ENCODE results near the gene ARHGAP45.

The ARHGAP45 gene, protein sequence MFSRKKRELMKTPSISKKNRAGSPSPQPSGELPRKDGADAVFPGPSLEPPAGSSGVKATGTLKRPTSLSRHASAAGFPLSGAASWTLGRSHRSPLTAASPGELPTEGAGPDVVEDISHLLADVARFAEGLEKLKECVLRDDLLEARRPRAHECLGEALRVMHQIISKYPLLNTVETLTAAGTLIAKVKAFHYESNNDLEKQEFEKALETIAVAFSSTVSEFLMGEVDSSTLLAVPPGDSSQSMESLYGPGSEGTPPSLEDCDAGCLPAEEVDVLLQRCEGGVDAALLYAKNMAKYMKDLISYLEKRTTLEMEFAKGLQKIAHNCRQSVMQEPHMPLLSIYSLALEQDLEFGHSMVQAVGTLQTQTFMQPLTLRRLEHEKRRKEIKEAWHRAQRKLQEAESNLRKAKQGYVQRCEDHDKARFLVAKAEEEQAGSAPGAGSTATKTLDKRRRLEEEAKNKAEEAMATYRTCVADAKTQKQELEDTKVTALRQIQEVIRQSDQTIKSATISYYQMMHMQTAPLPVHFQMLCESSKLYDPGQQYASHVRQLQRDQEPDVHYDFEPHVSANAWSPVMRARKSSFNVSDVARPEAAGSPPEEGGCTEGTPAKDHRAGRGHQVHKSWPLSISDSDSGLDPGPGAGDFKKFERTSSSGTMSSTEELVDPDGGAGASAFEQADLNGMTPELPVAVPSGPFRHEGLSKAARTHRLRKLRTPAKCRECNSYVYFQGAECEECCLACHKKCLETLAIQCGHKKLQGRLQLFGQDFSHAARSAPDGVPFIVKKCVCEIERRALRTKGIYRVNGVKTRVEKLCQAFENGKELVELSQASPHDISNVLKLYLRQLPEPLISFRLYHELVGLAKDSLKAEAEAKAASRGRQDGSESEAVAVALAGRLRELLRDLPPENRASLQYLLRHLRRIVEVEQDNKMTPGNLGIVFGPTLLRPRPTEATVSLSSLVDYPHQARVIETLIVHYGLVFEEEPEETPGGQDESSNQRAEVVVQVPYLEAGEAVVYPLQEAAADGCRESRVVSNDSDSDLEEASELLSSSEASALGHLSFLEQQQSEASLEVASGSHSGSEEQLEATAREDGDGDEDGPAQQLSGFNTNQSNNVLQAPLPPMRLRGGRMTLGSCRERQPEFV

DNA sequence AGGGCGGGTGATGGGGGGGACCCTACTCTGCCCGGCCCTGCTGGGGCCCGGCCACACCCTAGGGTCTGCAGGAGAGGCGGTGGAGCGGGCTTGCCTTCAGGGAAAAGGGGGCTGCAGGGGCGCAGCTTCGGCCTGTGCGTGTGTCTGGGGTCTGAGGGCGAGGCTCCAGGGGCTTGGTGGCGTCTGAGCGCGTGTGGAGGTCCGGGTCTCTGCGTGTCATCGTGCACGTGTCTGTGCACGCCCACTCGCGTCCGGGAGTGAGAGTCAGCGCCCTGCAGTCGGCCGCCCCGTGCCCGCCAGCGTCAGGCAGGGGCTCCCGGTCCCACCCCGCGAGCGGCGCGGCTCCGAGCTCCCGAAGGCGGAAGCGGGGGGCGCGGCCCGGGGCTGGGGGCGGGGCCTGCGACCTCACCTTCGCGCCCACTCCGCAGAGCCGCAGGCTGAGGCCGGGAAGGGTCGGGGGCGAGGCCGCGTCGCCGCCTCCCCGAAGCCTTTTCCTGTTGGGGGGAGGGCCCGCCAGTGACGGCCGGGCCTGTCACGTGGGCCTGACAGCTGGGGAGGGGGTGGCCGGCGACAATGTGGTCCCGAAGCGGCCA lies at the start of gene ARHGAP45:
ARHGAP45 (plus strand) TSS at position 420 of the 593 bp plus-strand sequence. CDS start 239 bp downstream, outside the sequence.
- no peak for DNase-seq (ENCODE audit: low read depth, low spot score)
- H3K27ac ChIP-seq, result no peak within 1 kb of the TSS

DNA sequence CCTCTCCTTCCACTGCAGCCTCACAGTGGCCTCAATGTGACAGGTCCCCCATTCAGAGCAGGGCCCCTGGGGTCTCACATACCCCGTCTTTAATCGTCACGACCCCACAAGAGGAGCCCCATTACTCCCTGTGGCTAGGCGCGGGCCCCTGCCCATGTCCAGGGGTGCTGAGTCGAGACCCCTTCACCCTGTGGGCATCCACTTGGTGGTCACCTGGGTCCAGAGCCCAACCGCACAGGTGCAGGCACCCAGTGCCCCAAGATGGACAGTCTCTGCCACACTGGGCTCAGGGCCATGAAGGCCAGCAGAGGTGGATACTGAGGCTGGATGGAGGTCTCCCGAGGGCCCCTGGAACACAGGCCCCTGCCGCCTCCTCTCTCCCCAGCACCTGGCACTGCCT lies 49.1 kb upstream of the ARHGAP45 start:
- peak overlapping the region; percentile 41 for H3K9ac ChIP-seq (ENCODE audit: insufficient read length)
- H3K27ac ChIP-seq, result no peak overlapping the region
- H3K9me3 ChIP-seq (ENCODE audit: low read depth, low read length), result no peaks in the 10 kb centered on the region
- no peak for DNase-seq (ENCODE audit: low read depth, low spot score)
- no peak for TF ChIP-seq FOXP2 (optimal IDR thresholded peaks at IDR 0.05; ENCODE audit: control extremely low read depth, extremely low read length, insufficient read depth)
- TF ChIP-seq POLR2AphosphoS5 (IDR thresholded peaks at IDR 0.05; ENCODE audit: borderline replicate concordance, low read depth, low read length), result no peak
- no peak for TF ChIP-seq EZH2 (IDR thresholded peaks at IDR 0.05)
- 0 out of 2 replicates have a peak overlapping the region, but pooled peaks have one; percentile 22 for H3K4me3 ChIP-seq
- H3K36me3 ChIP-seq (ENCODE audit: insufficient read depth, low read length), result peaks cover 4% of the 10 kb centered on the region; the same call in 1 of the 2 replicates

More for the DNA sequence above, at the start of gene ARHGAP45:
- Histone ChIP-seq H3K4me3 (peak within 1 kb of the TSS; percentile 85), H3K9ac (ENCODE audit: insufficient read length) (peak within 1 kb of the TSS; percentile 37), H3K36me3 (ENCODE audit: insufficient read depth, low read length) (no peaks in the 10 kb centered on the region), H3K9me3 (ENCODE audit: low read depth, low read length) (no peaks in the 10 kb centered on the region)
- TF ChIP-seq FOXP2 (optimal IDR thresholded peaks at IDR 0.05; ENCODE audit: control extremely low read depth, extremely low read length, insufficient read depth) (no peak), POLR2AphosphoS5 (IDR thresholded peaks at IDR 0.05; ENCODE audit: borderline replicate concordance, low read depth, low read length) (no peak), EZH2 (IDR thresholded peaks at IDR 0.05) (no peak)

DNA sequence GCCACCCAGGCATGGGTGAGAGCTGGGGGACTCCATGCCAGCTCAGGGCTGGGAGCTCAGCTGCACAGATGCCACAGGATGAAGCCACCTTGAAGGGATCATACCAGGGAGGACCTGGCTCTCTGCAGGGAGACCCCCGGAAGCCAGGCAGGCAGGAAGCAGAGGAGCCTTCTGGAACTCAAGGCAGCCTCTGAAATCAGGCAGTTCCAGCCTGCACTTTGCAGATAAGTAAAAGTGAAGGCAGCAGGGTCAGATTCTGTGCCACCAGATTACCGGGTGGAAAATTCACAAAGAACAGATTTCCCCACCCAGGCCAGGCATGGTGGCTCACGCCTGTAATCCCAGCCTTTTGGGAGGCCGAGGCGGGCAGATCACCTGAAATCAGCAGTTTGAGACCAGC lies 48.6 kb upstream of the ARHGAP45 start:
- H3K9me3 ChIP-seq (ENCODE audit: low read depth, low read length), result no peaks in the 10 kb centered on the region
- H3K9ac ChIP-seq (ENCODE audit: insufficient read length), result peak overlapping the region; percentile 8
- DNase-seq (ENCODE audit: low read depth, low spot score), result no peak
- 0 out of 2 replicates have a peak overlapping the region, but pooled peaks have one; percentile 22 for H3K4me3 ChIP-seq
- no peak for TF ChIP-seq POLR2AphosphoS5 (IDR thresholded peaks at IDR 0.05; ENCODE audit: borderline replicate concordance, low read depth, low read length)
- no peak for TF ChIP-seq EZH2 (IDR thresholded peaks at IDR 0.05)
- no peaks in the 10 kb centered on the region; the same call in 1 of the 2 replicates for H3K36me3 ChIP-seq (ENCODE audit: insufficient read depth, low read length)
- H3K27ac ChIP-seq, result peak overlapping the region; percentile 25; the same call in 1 of the 2 replicates

DNA sequence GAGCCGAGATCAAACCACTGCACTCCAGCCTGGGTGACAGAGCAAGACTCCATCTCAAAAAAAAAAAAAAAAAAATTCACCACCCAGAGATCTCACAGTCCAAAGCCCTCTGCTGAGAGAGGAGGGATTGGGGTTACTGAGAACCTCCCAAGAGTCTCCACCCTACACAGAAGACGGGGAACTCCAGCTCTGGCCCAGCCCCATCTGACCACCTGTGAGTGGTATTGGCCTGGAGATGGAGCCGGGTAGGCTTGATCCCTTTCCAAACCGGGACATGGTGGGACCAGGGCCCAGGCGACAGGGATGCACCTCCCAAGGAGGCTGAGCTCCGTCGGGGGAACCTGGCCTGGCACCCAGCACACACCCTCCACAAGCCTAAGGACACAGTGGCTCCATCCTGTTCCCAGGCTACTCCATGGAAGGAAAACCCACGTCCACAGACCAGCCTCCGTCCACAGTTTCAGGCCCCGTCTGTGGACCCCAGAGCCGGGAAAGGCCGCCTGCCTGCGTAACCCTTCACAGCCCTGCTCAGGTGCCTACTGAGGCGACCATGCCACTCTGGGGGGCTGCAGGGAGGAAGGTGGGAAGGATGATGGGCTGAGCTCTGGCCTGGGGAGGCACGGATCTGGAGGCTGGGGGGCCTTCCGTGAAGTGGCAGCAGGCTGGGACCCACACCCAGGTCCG lies 47.9 kb upstream of the ARHGAP45 start:
- Histone ChIP-seq H3K9ac (ENCODE audit: insufficient read length) (peak overlapping the region; percentile 97), H3K9me3 (ENCODE audit: low read depth, low read length) (no peaks in the 10 kb centered on the region), H3K36me3 (ENCODE audit: insufficient read depth, low read length) (no peaks in the 10 kb centered on the region; the same call in 1 of the 2 replicates), H3K27ac (no peak overlapping the region; the same call in 1 of the 2 replicates), H3K4me3 (peak overlapping the region; percentile 86)
- no peak; the same call in 1 of the 2 replicates for TF ChIP-seq POLR2AphosphoS5 (IDR thresholded peaks at IDR 0.05; ENCODE audit: borderline replicate concordance, low read depth, low read length)
- TF ChIP-seq FOXP2 (optimal IDR thresholded peaks at IDR 0.05; ENCODE audit: control extremely low read depth, extremely low read length, insufficient read depth), result no peak
- DNase-seq (ENCODE audit: low read depth, low spot score), result no peak

DNA sequence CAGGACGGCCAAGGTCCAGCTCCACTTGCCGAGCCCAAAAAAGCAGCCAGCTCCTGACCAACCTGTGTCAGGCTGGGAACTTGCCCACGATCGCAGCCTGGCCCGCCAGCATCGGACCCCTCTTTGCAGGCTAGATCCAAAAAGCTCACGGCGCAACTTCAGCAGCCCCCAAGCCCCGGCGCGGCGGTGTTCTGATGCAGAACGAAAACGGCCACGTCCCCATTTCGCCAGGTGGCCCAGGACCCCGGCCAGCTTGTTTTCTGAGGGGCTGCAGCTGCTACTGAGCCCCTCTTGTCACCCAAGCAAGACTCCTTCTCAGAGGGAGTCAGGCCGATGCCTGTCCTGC lies 47.4 kb upstream of the ARHGAP45 start:
- Histone ChIP-seq H3K4me3 (peak overlapping the region; percentile 86), H3K9me3 (ENCODE audit: low read depth, low read length) (no peaks in the 10 kb centered on the region), H3K9ac (ENCODE audit: insufficient read length) (peak overlapping the region; percentile 97), H3K36me3 (ENCODE audit: insufficient read depth, low read length) (no peaks in the 10 kb centered on the region; the same call in 1 of the 2 replicates), H3K27ac (no peak overlapping the region)
- TF ChIP-seq FOXP2 (optimal IDR thresholded peaks at IDR 0.05; ENCODE audit: control extremely low read depth, extremely low read length, insufficient read depth) (no peak), EZH2 (IDR thresholded peaks at IDR 0.05) (no peak), POLR2AphosphoS5 (IDR thresholded peaks at IDR 0.05; ENCODE audit: borderline replicate concordance, low read depth, low read length) (no peak)
- no peak for DNase-seq (ENCODE audit: low read depth, low spot score)

DNA sequence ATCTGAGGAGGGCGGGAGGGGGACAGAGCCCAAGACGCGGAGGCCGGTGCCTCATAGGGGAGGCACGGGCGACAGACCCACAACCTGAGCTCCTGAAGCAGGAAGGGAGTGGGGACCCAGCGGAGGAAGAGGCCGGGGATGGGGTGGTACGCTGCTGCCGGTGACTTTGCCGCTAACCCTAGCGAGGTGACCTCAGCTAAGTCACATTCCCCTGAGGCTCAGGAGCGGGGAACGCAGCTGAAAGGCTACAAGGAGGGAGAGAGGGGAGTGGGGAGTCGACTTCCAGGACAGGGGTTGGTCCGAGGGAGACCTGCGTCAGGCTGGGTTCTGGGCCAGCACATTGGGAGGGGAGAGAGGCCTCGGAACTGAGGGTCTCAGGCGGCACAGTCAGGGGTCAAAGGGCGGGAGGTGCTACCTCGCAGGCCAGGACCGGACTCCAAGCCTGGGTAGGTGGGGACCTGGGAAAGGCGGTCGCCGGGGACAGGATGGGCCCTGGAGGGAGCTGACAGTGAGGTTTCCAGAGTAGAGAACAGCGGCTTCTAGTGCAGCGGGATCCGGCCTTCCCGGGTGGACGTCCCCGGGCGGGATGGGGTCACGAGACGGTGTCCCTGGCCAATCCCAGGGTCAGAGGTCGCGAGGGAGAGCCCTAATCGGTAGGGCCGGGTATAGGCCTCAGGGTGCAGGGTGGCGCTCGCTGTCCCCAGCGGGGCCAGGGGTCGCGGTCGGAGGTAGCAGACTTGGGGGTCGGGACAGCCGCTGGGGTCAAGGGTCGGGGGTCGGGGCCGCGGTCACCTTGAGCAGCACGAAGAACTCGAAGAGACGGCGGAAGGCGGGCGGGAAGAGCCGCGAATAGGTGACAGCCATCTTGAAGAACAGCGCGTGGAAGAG lies 46.7 kb upstream of the ARHGAP45 start:
- DNase-seq (ENCODE audit: low read depth, low spot score), result no peak
- peak overlapping the region; percentile 86 for H3K4me3 ChIP-seq

More for the DNA sequence above, 46.7 kb upstream of the ARHGAP45 start:
- TF ChIP-seq FOXP2 (optimal IDR thresholded peaks at IDR 0.05; ENCODE audit: control extremely low read depth, extremely low read length, insufficient read depth) (no peak), POLR2AphosphoS5 (IDR thresholded peaks at IDR 0.05; ENCODE audit: borderline replicate concordance, low read depth, low read length) (no peak), EZH2 (IDR thresholded peaks at IDR 0.05) (no peak)
- peak overlapping the region; percentile 97 for H3K9ac ChIP-seq (ENCODE audit: insufficient read length)
- H3K36me3 ChIP-seq (ENCODE audit: insufficient read depth, low read length), result no peaks in the 10 kb centered on the region
- no peaks in the 10 kb centered on the region for H3K9me3 ChIP-seq (ENCODE audit: low read depth, low read length)
- H3K27ac ChIP-seq, result peak overlapping the region; percentile 96
